Thyroid gland (tissue), 4 donors: ENCODE results near the gene KCNB1. TPM values are rescaled to one million over a fixed set of nuclear protein-coding genes. Genes with fewer than 3 reads are reported as not detected.

Experiments
- DNase-seq, 2 donors: peaks; one replicate each; pipeline ENCODE4 v3.0.0-alpha.2; 2019
- H3K27ac ChIP-seq, 3 donors: fragments of 200-600 bp; sonication (generic); 1 replicate in 2 of 3; 2 replicates in 1 of 3; pipeline ENCODE4 v1.5.1; 2016 to 2019; ENCODE audit warnings: mild to moderate bottlenecking in 1 of 3, moderate library complexity in 1 of 3
- H3K27me3 ChIP-seq: fragments of 200-600 bp; sonication (generic); one replicate; pipeline ENCODE4 v1.5.1; 2019
- H3K36me3 ChIP-seq, 2 donors: fragments of 200-600 bp; sonication (generic); one replicate each; pipeline ENCODE4 v1.5.1; 2016 to 2019
- H3K4me1 ChIP-seq, 2 donors: fragments of 200-600 bp; sonication (generic); one replicate each; pipeline ENCODE4 v1.5.1; 2017 to 2019
- H3K4me3 ChIP-seq, 3 donors: fragments of 200-600 bp; sonication (generic); replicated peaks in 1 of 3; 1 replicate in 2 of 3; 2 replicates in 1 of 3; pipeline ENCODE4 v1.5.1; 2016; ENCODE audit warnings: mild to moderate bottlenecking in 1 of 3
- H3K9me3 ChIP-seq: fragments of 200-600 bp; sonication (generic); one replicate; pipeline ENCODE4 v1.5.1; 2017
- CTCF ChIP-seq, 6 experiments: fragments of 200-600 bp in 3 of 6; fragments of 450-650 bp in 3 of 6; sonication (generic) in 3 of 6; IDR thresholded peaks; one replicate each; pipeline ENCODE4 v1.5.1; 2016 to 2019; ENCODE audit warnings: antibody characterized with exemption in 6 of 6, mild to moderate bottlenecking in 2 of 6, inconsistent platforms in 1 of 6, moderate library complexity in 1 of 6
- POLR2A ChIP-seq, 2 donors: fragments of 450-650 bp; IDR thresholded peaks; one replicate each; pipeline ENCODE4 v1.6.1; 2017; ENCODE audit warnings: antibody characterized with exemption in 2 of 2, mild to moderate bottlenecking in 2 of 2, moderate library complexity in 1 of 2
- WGBS, 2 donors: methylation state at CpG; one replicate each; pipeline ENCODE4 v1.1.5; 2017; 5-methylcytosine and 5-hydroxymethylcytosine counted together
- intact Hi-C: fragments of 100-400 bp; cut with DNase I; formaldehyde crosslinking; loops from one replicate; pipeline ENCODE4 v1.15.1; 2023
- total RNA-seq, 4 donors: library from RNA; depleted of rRNA; stranded (reverse); fragments of >200 nt; gene quantifications; one replicate each; pipeline ENCODE4 v1.2.3, GENCODE V29; 2016

KCNB1 gene
- total RNA-seq, 4 donors from 2014 or later, result 0.34 to 0.54 (median 0.47) TPM

GRCh38 chr20:49397525-49397924 is 84.9 kb downstream of the KCNB1 start:
- intact Hi-C loops, result no loop called here
- Histone ChIP-seq H3K27ac (no peak overlapping the region), H3K4me1 (peaks cover 0 to 5% of the 10 kb centered on the region in 2 donors), H3K4me3 (no peak overlapping the region), H3K36me3 (no peaks in the 10 kb centered on the region), H3K9me3 (no peaks in the 10 kb centered on the region), H3K27me3 (no peaks in the 10 kb centered on the region)
- WGBS, 2 donors, result 64 to 86% methylated on average over 4 to 6 of the region's 6 CpGs
- TF ChIP-seq POLR2A (IDR thresholded peaks at IDR 0.05) (no peak), CTCF (IDR thresholded peaks at IDR 0.05) (no peak)
- no peak for DNase-seq

- Histone ChIP-seq H3K9me3 (no peaks in the 10 kb centered on the region), H3K36me3 (no peaks in the 10 kb centered on the region), H3K27me3 (no peaks in the 10 kb centered on the region), H3K27ac (no peak overlapping the region), H3K4me3 (no peak overlapping the region), H3K4me1 (peaks cover 0 to under 1% of the 10 kb centered on the region in 2 donors)
- 90 to 92% methylated on average over 7 of the region's 7 CpGs for WGBS, 2 donors
- DNase-seq, result no peak
- intact Hi-C loops, result no loop called here
- TF ChIP-seq CTCF (IDR thresholded peaks at IDR 0.05) (no peak), POLR2A (IDR thresholded peaks at IDR 0.05) (no peak)
Measured at GRCh38 chr20:49396230-49396629, 86.2 kb downstream of the KCNB1 start.

DNA sequence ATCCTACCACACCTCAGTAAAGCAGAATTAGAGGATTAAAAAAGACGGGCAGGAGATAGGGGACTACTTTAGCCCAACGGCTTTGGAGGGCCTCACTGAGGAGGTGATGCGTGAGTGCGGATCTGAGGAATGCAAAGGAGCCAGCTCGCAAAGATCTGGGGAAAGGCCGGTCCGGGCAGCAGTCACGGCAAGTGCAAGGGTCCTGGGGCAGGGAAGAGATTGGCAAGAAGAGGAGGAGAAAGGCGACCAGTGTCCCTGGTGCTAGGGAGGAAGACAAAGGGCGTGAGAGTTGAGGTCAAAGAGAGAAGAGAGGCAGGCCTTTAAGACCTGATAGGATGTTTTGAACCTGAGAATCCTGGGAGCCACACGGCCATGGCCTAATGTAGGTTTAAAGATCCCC is 86.8 kb downstream of the KCNB1 start:
- no peak for DNase-seq
- 83 to 84% methylated on average over 11 of the region's 11 CpGs for WGBS, 2 donors
- Histone ChIP-seq H3K27me3 (no peaks in the 10 kb centered on the region), H3K36me3 (no peaks in the 10 kb centered on the region), H3K9me3 (no peaks in the 10 kb centered on the region), H3K4me3 (no peak overlapping the region), H3K4me1 (no peaks in the 10 kb centered on the region), H3K27ac (no peak overlapping the region)
- intact Hi-C loops, result no loop called here
- TF ChIP-seq CTCF (IDR thresholded peaks at IDR 0.05), result no peak
- TF ChIP-seq POLR2A (IDR thresholded peaks at IDR 0.05), result no peak

- 62 to 77% methylated on average over 14 of the region's 14 CpGs for WGBS, 2 donors
- TF ChIP-seq CTCF (IDR thresholded peaks at IDR 0.05) (no peak), POLR2A (IDR thresholded peaks at IDR 0.05) (no peak)
- no peak overlapping the region for H3K27ac ChIP-seq
- H3K4me1 ChIP-seq, result no peaks in the 10 kb centered on the region
- no peaks in the 10 kb centered on the region for H3K27me3 ChIP-seq
- DNase-seq, result peak in 1 of 2 donors; percentile 6
- intact Hi-C loops, result no loop called here
- H3K4me3 ChIP-seq, result no peak overlapping the region
- H3K36me3 ChIP-seq, result no peaks in the 10 kb centered on the region
- H3K9me3 ChIP-seq, result no peaks in the 10 kb centered on the region
Measured at GRCh38 chr20:49395183-49395582, 87.3 kb downstream of the KCNB1 start.

GRCh38 chr20:49394757-49395156 is 87.7 kb downstream of the KCNB1 start:
- Histone ChIP-seq H3K27ac (no peak overlapping the region), H3K9me3 (no peaks in the 10 kb centered on the region), H3K4me3 (no peak overlapping the region), H3K4me1 (no peaks in the 10 kb centered on the region), H3K27me3 (no peaks in the 10 kb centered on the region), H3K36me3 (no peaks in the 10 kb centered on the region)
- TF ChIP-seq POLR2A (IDR thresholded peaks at IDR 0.05), result no peak
- no peak for TF ChIP-seq CTCF (IDR thresholded peaks at IDR 0.05)
- intact Hi-C loops, result no loop called here
- WGBS, 2 donors, result 79 to 81% methylated on average over 8 of the region's 8 CpGs
- no peak for DNase-seq
